Measurements from ENCODE around the gene MAP3K12. TPM values are rescaled to one million over a fixed set of nuclear protein-coding genes. Genes with fewer than 3 reads are reported as not detected.

The MAP3K12 gene
- total RNA-seq, 1 experiment from 2014 or later = 9.6 TPM

GRCh38 chr12:53431187-53431586, 68.1 kb downstream of the MAP3K12 start:
- H3K9me3 ChIP-seq (ENCODE audit: low read length) = no peaks in the 10 kb centered on the region
- H3K9me2 ChIP-seq (replicated peaks; ENCODE audit: low read length) = no peaks in the 10 kb centered on the region
- no peak overlapping the region for H2AFZ ChIP-seq (ENCODE audit: low read length)
- intact Hi-C loops (cut with micrococcal nuclease) = no loop called here
- POLR2A ChIA-PET (ENCODE audit: unreplicated experiment) = no interaction called here
- no peaks in the 10 kb centered on the region for H3K27me3 ChIP-seq (ENCODE audit: low read length)
- H3K4me1 ChIP-seq (ENCODE audit: insufficient read depth, low read length) = peaks cover 44% of the 10 kb centered on the region
- no peaks in the 10 kb centered on the region for H4K20me1 ChIP-seq (ENCODE audit: low read length)
- H3K36me3 ChIP-seq (ENCODE audit: low read depth, low read length) = no peaks in the 10 kb centered on the region
- peak overlapping the region; percentile 5; the same call in 1 of the 2 replicates for H3K4me2 ChIP-seq (ENCODE audit: low read length)
- H3K27ac ChIP-seq (ENCODE audit: low read length) = no peak overlapping the region; the same call in 1 of the 2 replicates
- CTCF ChIA-PET = interaction anchor here (0.7 kb wide), 1 partner anchor 70 kb away, joined by 3 read pairs; the partner anchor contains the start of gene TARBP2
- TF ChIP-seq EZH2 (IDR thresholded peaks at IDR 0.05; ENCODE audit: low read length, unreplicated experiment) = no peak
- TF ChIP-seq, protein P1, sequence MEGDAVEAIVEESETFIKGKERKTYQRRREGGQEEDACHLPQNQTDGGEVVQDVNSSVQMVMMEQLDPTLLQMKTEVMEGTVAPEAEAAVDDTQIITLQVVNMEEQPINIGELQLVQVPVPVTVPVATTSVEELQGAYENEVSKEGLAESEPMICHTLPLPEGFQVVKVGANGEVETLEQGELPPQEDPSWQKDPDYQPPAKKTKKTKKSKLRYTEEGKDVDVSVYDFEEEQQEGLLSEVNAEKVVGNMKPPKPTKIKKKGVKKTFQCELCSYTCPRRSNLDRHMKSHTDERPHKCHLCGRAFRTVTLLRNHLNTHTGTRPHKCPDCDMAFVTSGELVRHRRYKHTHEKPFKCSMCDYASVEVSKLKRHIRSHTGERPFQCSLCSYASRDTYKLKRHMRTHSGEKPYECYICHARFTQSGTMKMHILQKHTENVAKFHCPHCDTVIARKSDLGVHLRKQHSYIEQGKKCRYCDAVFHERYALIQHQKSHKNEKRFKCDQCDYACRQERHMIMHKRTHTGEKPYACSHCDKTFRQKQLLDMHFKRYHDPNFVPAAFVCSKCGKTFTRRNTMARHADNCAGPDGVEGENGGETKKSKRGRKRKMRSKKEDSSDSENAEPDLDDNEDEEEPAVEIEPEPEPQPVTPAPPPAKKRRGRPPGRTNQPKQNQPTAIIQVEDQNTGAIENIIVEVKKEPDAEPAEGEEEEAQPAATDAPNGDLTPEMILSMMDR (conservative IDR thresholded peaks at IDR 0.05; ENCODE audit: low read depth, low read length) = no peak
- TF ChIP-seq EZH2phosphoT487 (IDR thresholded peaks at IDR 0.05; ENCODE audit: borderline replicate concordance, low read length) = no peak
- BruUV-seq (replicated peaks) = no TSS peak
- peaks cover 14% of the 10 kb centered on the region for H3F3A ChIP-seq (ENCODE audit: low read length, unreplicated experiment)
- H3K4me3 ChIP-seq (ENCODE audit: low read length) = no peak overlapping the region
- DNase-seq = peak; percentile 81
- H3K9ac ChIP-seq (ENCODE audit: low read length) = no peak overlapping the region
- no peaks in the 10 kb centered on the region for H3K79me2 ChIP-seq (ENCODE audit: low read length)
- peak; percentile 39 for ATAC-seq

- Histone ChIP-seq H3K4me3 (ENCODE audit: low read length) (no peak overlapping the region), H3K4me1 (ENCODE audit: insufficient read depth, low read length) (peaks cover 44% of the 10 kb centered on the region), H3K36me3 (ENCODE audit: low read depth, low read length) (no peaks in the 10 kb centered on the region), H3K9me3 (ENCODE audit: low read length) (no peaks in the 10 kb centered on the region), H3K4me2 (ENCODE audit: low read length) (no peak overlapping the region), H3K79me2 (ENCODE audit: low read length) (no peaks in the 10 kb centered on the region), H3F3A (ENCODE audit: low read length, unreplicated experiment) (peaks cover 14% of the 10 kb centered on the region), H4K20me1 (ENCODE audit: low read length) (no peaks in the 10 kb centered on the region), H3K27ac (ENCODE audit: low read length) (no peak overlapping the region), H2AFZ (ENCODE audit: low read length) (no peak overlapping the region), H3K9ac (ENCODE audit: low read length) (no peak overlapping the region), H3K9me2 (replicated peaks; ENCODE audit: low read length) (no peaks in the 10 kb centered on the region), H3K27me3 (ENCODE audit: low read length) (no peaks in the 10 kb centered on the region)
- ChIA-PET POLR2A (ENCODE audit: unreplicated experiment) (no interaction called here), CTCF (no interaction called here)
- BruUV-seq (replicated peaks) = no TSS peak
- intact Hi-C loops (cut with micrococcal nuclease) = no loop called here
- TF ChIP-seq, protein P1 (conservative IDR thresholded peaks at IDR 0.05; ENCODE audit: low read depth, low read length) = no peak
- TF ChIP-seq EZH2phosphoT487 (IDR thresholded peaks at IDR 0.05; ENCODE audit: borderline replicate concordance, low read length) = no peak
- no peak for TF ChIP-seq EZH2 (IDR thresholded peaks at IDR 0.05; ENCODE audit: low read length, unreplicated experiment)
- ATAC-seq (no peak), DNase-seq (no peak)
These were observed 69.1 kb downstream of the MAP3K12 start for GRCh38 chr12:53430116-53430515.

Other genes starting within 250 kb of the MAP3K12 start
- gene ESPL1, start 231.2 kb downstream of the MAP3K12 start, total RNA-seq (2014; rRNA removed) = 31.6 and 37.3 TPM in 2 replicates
- gene PFDN5, start 203.9 kb downstream of the MAP3K12 start, total RNA-seq (2014; rRNA removed) = 476 and 519 TPM in 2 replicates
- gene MYG1, start 199.8 kb downstream of the MAP3K12 start, total RNA-seq (2014; rRNA removed) = 81.0 and 89.9 TPM in 2 replicates
- 53.5 and 55.8 TPM in 2 replicates for gene AAAS, start 177.8 kb downstream of the MAP3K12 start, total RNA-seq (2014; rRNA removed)
- not detected in 2 replicates for gene SP7, start 163.1 kb downstream of the MAP3K12 start, total RNA-seq (2014; rRNA removed)
- 49.7 and 57.6 TPM in 2 replicates for gene SP1, start 119.3 kb downstream of the MAP3K12 start, total RNA-seq (2014; rRNA removed)
- 0.29 TPM in 1 of 2 replicates, not detected in the other for gene AMHR2, start 75.6 kb downstream of the MAP3K12 start, total RNA-seq (2014; rRNA removed)
- gene PRR13, start 57.7 kb downstream of the MAP3K12 start, total RNA-seq (2014; rRNA removed) = 54.2 and 60.9 TPM in 2 replicates
- 204 and 306 TPM in 2 replicates for gene PCBP2, start 47.4 kb downstream of the MAP3K12 start, total RNA-seq (2014; rRNA removed)
- gene TARBP2, start 1.8 kb upstream of the MAP3K12 start, total RNA-seq (2014; rRNA removed) = 82.0 and 98.9 TPM in 2 replicates
- not detected in 2 replicates for gene NPFF, start 8.0 kb upstream of the MAP3K12 start, total RNA-seq (2014; rRNA removed)
- 7.9 and 14.2 TPM in 2 replicates for gene ATF7, start 126.9 kb upstream of the MAP3K12 start, total RNA-seq (2014; rRNA removed)
- gene ATP5MC2, start 176.6 kb upstream of the MAP3K12 start, total RNA-seq (2014; rRNA removed) = 244 and 322 TPM in 2 replicates
- 20.4 and 30.6 TPM in 2 replicates for gene CALCOCO1, start 228.0 kb upstream of the MAP3K12 start, total RNA-seq (2014; rRNA removed)

Measured in PC-3 (cell line).